ENCODE results near the gene ZMYND10. TPM values are rescaled to one million over a fixed set of nuclear protein-coding genes. Genes with fewer than 3 reads are reported as not detected.

ZMYND10 gene
- total RNA-seq, 4 donors from 2014 or later, result not detected

DNA sequence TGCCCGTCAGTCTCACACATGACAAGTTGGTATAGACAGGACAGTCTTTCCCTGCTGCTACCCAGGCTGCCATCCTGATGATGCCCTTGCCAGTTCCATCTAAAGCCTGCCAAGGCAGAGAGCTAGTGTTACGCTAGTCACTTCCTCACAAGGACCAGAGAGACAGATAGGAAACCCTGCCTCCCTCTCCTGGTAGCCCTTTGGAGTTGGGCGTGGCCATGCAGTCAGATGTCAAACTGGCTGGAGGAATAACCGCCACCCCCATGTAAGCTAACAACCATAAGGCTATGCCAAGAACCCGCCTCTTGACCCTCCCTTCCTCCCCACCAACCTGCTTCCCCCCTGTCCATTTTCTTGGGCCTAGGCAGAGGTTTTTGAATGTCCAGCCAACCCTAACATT is 11.0 kb upstream of the ZMYND10 start:
- peak; percentile 83 for DNase-seq
- in situ Hi-C loops (cut with MboI; ENCODE audit: low pct_ligation_motif_present in 1 of 4, low pct_unique_long_range_greater_than_20kb in 1 of 4, low sequenced_read_pairs in 3 of 4), result loop anchor here in 1 of 4 donors (25.0 kb wide), 1 partner anchor 206 kb away; the partner anchor contains the start of genes C3orf18 and HEMK1
- Histone ChIP-seq H3K27ac (peak overlapping the region; percentile 62 to 96 (median 76)), H3K9me3 (no peaks in the 10 kb centered on the region), H3K36me3 (peaks cover 0 to 15% (median 6%) of the 10 kb centered on the region in 4 donors), H3K4me1 (peaks cover 31 to 42% (median 39%) of the 10 kb centered on the region in 4 donors), H3K27me3 (no peaks in the 10 kb centered on the region), H3K4me3 (peak overlapping the region in 3 of 4 donors; percentile 12 to 87 (median 75))
- intact Hi-C loops (cut with DNase I; ENCODE audit: low total_unique reads), result no loop called here
- WGBS, 2 donors (ENCODE audit: low coverage in 1 of 2), result 49% methylated on average over 5 of the region's 5 CpGs; no CpG with 5 or more reads in 1 of the 2 donors
- TF ChIP-seq EP300 (IDR thresholded peaks at IDR 0.05; ENCODE audit: low read depth) (no peak), POLR2AphosphoS5 (IDR thresholded peaks at IDR 0.05) (no peak), POLR2A (IDR thresholded peaks at IDR 0.05) (no peak)
- TF ChIP-seq, protein P1, sequence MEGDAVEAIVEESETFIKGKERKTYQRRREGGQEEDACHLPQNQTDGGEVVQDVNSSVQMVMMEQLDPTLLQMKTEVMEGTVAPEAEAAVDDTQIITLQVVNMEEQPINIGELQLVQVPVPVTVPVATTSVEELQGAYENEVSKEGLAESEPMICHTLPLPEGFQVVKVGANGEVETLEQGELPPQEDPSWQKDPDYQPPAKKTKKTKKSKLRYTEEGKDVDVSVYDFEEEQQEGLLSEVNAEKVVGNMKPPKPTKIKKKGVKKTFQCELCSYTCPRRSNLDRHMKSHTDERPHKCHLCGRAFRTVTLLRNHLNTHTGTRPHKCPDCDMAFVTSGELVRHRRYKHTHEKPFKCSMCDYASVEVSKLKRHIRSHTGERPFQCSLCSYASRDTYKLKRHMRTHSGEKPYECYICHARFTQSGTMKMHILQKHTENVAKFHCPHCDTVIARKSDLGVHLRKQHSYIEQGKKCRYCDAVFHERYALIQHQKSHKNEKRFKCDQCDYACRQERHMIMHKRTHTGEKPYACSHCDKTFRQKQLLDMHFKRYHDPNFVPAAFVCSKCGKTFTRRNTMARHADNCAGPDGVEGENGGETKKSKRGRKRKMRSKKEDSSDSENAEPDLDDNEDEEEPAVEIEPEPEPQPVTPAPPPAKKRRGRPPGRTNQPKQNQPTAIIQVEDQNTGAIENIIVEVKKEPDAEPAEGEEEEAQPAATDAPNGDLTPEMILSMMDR (IDR thresholded peaks at IDR 0.05), result no peak

DNA sequence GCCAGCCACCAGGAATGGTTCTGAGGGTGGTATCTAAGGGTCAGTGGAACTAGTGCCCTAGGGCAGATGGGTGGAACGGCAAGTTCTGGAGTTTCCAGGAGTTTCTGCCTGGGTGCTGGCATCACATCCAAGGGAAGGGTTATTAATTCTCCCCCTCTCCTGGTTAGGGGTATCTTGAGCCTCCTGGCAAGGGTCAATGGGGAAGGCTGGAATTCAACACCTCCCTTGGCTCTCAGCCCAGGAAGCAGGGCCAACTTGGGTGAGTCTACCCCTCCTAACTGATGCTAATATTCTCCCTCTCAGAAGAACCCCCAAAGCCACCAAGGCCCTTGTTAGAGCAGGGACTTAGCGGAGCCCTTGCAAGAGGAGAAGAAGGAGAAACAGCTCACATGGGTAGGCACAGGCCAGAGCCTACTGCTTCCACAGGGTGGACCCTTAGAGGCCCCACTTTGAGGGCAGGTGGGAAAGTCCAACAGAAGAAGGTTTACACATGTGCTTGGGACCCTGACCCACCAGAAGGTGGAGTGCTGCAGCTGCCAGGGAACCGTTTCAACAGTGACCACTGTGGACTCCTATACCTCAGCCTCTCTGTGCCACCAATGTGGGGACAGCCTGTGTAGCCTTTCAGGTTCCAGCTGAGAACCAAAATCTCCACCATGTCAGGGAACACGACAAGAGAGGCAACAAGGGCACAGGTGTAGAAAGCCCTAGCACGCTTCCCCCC is 10.5 kb upstream of the ZMYND10 start:
- H3K27ac ChIP-seq, result peak overlapping the region; percentile 62 to 96 (median 76)
- no peaks in the 10 kb centered on the region for H3K9me3 ChIP-seq
- no peak for DNase-seq
- in situ Hi-C loops (cut with MboI; ENCODE audit: low pct_ligation_motif_present in 1 of 4, low pct_unique_long_range_greater_than_20kb in 1 of 4, low sequenced_read_pairs in 3 of 4) (loop anchor here in 1 of 4 donors (25.0 kb wide), 1 partner anchor 206 kb away; the partner anchor contains the start of genes C3orf18 and HEMK1), intact Hi-C loops (cut with DNase I; ENCODE audit: low total_unique reads) (no loop called here)
- H3K4me3 ChIP-seq, result peak overlapping the region in 1 of 4 donors; percentile 75
- WGBS, 2 donors (ENCODE audit: low coverage in 1 of 2), result 57% methylated on average over 5 of the region's 5 CpGs; no CpG with 5 or more reads in 1 of the 2 donors
- TF ChIP-seq POLR2AphosphoS5 (IDR thresholded peaks at IDR 0.05), result no peak
- peaks cover 36 to 48% (median 45%) of the 10 kb centered on the region in 4 donors for H3K4me1 ChIP-seq
- H3K36me3 ChIP-seq, result peaks cover 0 to 15% (median 6%) of the 10 kb centered on the region in 4 donors
- H3K27me3 ChIP-seq, result no peaks in the 10 kb centered on the region

DNA sequence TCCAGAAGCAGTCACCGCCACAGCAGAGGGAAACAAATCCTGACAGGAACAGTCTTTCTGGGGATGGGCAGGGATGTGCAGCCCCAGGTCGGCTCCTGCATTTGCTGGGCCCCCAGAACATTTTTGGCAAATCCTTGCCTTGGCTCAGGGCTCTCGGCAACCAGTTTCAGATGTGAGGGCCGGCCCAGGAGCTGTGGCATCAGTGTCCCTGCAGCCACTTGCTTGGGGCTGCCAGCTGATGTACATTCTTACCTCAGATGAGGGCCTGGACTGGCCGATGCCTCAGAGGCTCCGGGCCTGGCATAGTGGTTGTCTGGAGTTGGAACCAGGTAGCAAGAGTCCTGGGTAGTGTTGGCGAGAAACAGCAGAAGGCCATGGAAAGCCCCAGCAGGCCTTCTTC is 9.3 kb upstream of the ZMYND10 start:
- intact Hi-C loops (cut with DNase I; ENCODE audit: low total_unique reads), result no loop called here
- WGBS, 2 donors (ENCODE audit: low coverage in 1 of 2), result 82% methylated on average over 7 of the region's 7 CpGs; no CpG with 5 or more reads in 1 of the 2 donors
- no peak for DNase-seq
- no peak overlapping the region for H3K4me3 ChIP-seq
- TF ChIP-seq, protein P1 (IDR thresholded peaks at IDR 0.05), result no peak
- TF ChIP-seq EP300 (IDR thresholded peaks at IDR 0.05; ENCODE audit: low read depth), result no peak
- TF ChIP-seq POLR2A (IDR thresholded peaks at IDR 0.05), result no peak
- TF ChIP-seq POLR2AphosphoS5 (IDR thresholded peaks at IDR 0.05), result no peak
- no peaks in the 10 kb centered on the region for H3K9me3 ChIP-seq
- H3K4me1 ChIP-seq, result peaks cover 39 to 53% (median 50%) of the 10 kb centered on the region in 4 donors
- no peaks in the 10 kb centered on the region for H3K27me3 ChIP-seq
- in situ Hi-C loops (cut with MboI; ENCODE audit: low pct_ligation_motif_present in 1 of 4, low pct_unique_long_range_greater_than_20kb in 1 of 4, low sequenced_read_pairs in 3 of 4), result loop anchor here in 1 of 4 donors (25.0 kb wide), 1 partner anchor 207 kb away; the partner anchor contains the start of genes C3orf18 and HEMK1
- peaks cover 0 to 15% (median 6%) of the 10 kb centered on the region in 4 donors for H3K36me3 ChIP-seq
- H3K27ac ChIP-seq, result no peak overlapping the region

DNA sequence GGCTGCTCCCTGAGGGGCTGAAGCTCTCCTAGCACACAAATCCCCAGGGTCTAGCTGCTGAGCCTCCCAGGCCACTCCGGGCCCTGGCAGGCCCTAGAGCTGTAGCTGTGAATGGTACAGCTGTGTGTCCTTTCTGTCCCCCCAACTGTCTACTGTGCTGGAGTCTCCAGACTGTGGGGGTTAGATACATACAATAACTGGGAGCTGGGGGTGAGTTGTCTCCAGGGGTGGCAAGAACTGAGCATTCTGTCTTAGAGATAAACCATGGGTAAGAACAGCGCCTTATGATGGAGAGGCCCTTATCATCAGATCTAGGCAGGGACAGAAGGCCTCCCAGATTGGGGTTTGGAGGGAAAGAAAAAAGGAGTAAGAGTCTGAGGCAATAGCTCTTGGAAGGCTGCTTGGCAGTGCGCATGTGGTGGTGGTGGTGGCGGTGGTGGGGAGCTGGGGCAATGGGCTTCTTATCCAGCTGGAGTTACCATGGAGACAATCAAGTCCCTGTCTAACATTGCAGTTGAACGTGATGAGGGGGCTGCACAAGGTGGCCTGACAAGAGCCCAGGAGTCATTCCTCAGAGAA is 8.7 kb upstream of the ZMYND10 start:
- no peaks in the 10 kb centered on the region for H3K27me3 ChIP-seq
- peaks cover 45 to 58% (median 55%) of the 10 kb centered on the region in 4 donors for H3K4me1 ChIP-seq
- no peak overlapping the region for H3K27ac ChIP-seq
- WGBS, 2 donors (ENCODE audit: low coverage in 1 of 2), result 84 to 100% methylated on average over 1 to 5 of the region's 5 CpGs
- in situ Hi-C loops (cut with MboI; ENCODE audit: low pct_ligation_motif_present in 1 of 4, low pct_unique_long_range_greater_than_20kb in 1 of 4, low sequenced_read_pairs in 3 of 4) (loop anchor here in 1 of 4 donors (25.0 kb wide), 1 partner anchor 208 kb away; the partner anchor contains the start of genes C3orf18 and HEMK1), intact Hi-C loops (cut with DNase I; ENCODE audit: low total_unique reads) (no loop called here)
- no peaks in the 10 kb centered on the region for H3K9me3 ChIP-seq
- TF ChIP-seq POLR2A (IDR thresholded peaks at IDR 0.05), result no peak
- TF ChIP-seq EP300 (IDR thresholded peaks at IDR 0.05; ENCODE audit: low read depth), result no peak
- no peak for TF ChIP-seq POLR2AphosphoS5 (IDR thresholded peaks at IDR 0.05)
- TF ChIP-seq, protein P1 (IDR thresholded peaks at IDR 0.05), result no peak
- no peak for DNase-seq
- peaks cover 0 to 15% (median 6%) of the 10 kb centered on the region in 4 donors for H3K36me3 ChIP-seq
- no peak overlapping the region for H3K4me3 ChIP-seq
